Activated CD4-positive, alpha-beta T cell treated with anti-CD3 and anti-CD28 coated beads, Interleukin-2, amount 10 ng/mL, durations not matched to agents 24 days and 14 days (primary cell): ENCODE measurements around the gene DAB2IP. TPM values are rescaled to one million over a fixed set of nuclear protein-coding genes. Genes with fewer than 3 reads are reported as not detected.
A peak's percentile ranks its signal among the peaks of the same experiment; 100 is the strongest.
"Not testable (repeated sequence)": the region's sequence is repeated elsewhere in the genome, so short reads cannot be mapped to it uniquely, and the experiment has no call there.

Source experiments
- DNase-seq: peaks from one replicate; pipeline ENCODE4 v3.0.0; 2022
- H3K27ac Mint-ChIP-seq: one replicate; pipeline ENCODE4 v1.8.0; 2022; ENCODE audit warnings: mild to moderate bottlenecking, mixed read lengths
- H3K27me3 Mint-ChIP-seq: one replicate; pipeline ENCODE4 v1.8.0; 2022; ENCODE audit warnings: mixed read lengths
- H3K36me3 Mint-ChIP-seq: one replicate; pipeline ENCODE4 v1.8.0; 2022; ENCODE audit warnings: low read depth, mild to moderate bottlenecking, mixed read lengths
- H3K4me1 Mint-ChIP-seq: one replicate; pipeline ENCODE4 v1.8.0; 2021; ENCODE audit warnings: mixed read lengths
- H3K4me3 Mint-ChIP-seq: one replicate; pipeline ENCODE4 v1.8.0; 2022; ENCODE audit warnings: mild to moderate bottlenecking, moderate library complexity, mixed read lengths
- H3K9me3 Mint-ChIP-seq: one replicate; pipeline ENCODE4 v1.8.0; 2021; ENCODE audit warnings: mixed read lengths
- intact Hi-C: fragments of 100-400 bp; cut with micrococcal nuclease; formaldehyde crosslinking; loops from one replicate; pipeline ENCODE4 v1.15.1; 2023
- total RNA-seq: library from RNA; stranded (reverse); gene quantifications from 2 replicates; pipeline ENCODE4 v1.2.3, GENCODE V29; 2022

DAB2IP gene
- total RNA-seq, 1 donor from 2014 or later: not detected

DNA sequence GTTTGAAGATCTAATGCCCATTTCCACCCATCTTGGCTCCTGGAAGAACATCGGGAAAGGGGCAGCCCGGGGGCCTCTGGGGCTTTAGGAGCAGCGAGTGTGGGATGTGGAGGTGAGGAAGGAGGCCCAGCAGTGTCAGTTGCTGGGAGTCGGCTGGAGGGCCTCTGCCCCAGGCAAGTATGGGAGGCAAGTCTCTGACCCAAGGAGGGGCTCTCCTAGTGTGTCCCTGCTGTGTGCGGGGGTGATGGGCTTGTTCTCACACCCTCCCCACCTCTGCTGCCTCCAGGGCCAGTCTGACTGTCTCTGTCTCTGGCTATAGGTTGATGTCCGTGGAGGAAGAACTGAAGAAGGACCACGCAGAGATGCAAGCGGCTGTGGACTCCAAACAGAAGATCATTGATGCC is 129.7 kb downstream of the DAB2IP start:
- no peak for DNase-seq
- Mint-ChIP-seq H3K4me3 (no peak overlapping the region), H3K4me1 (peaks cover 16% of the 10 kb centered on the region), H3K27ac (no peak overlapping the region), H3K9me3 (no peaks in the 10 kb centered on the region), H3K36me3 (no peaks in the 10 kb centered on the region), H3K27me3 (peaks cover 12% of the 10 kb centered on the region)
- intact Hi-C loops: no loop called here

DNA sequence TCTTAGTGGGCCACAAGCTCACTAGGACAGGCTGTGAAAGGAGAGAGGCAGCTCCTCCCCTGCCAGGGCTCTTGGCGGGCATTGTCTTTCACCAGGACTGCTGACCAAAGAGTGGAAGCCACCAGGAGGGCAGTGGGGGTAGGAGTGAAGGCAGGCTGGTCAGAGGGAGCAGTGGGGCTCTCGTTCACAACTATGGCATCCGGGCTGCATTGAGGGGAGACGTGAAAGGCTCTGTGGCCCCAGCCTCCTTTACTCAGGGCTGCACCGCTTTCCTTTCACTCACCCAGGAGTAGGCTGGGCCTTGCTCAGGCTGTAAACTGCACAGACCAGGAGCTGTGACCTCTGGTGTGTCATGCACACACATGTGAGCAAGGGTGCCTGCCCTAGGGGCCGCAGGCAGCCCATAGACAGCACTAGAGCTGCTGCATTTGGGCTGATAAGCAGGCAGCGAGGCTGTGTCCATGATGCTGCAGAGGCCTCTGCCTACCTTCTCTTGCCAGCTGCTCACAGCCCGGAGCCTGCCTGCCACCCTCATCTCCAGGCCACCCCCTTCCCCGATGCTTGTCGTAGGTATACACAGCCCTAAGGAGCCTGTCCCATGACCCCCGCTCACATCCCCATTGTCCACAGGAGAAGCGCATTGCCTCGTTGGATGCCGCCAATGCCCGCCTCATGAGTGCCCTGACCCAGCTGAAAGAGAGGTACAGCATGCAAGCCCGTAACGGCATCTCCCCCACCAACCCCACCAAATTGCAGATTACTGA is 130.4 kb downstream of the DAB2IP start:
- H3K27me3 Mint-ChIP-seq: peaks cover 16% of the 10 kb centered on the region
- no peak overlapping the region for H3K27ac Mint-ChIP-seq
- H3K4me3 Mint-ChIP-seq: no peak overlapping the region
- intact Hi-C loops: no loop called here
- no peaks in the 10 kb centered on the region for H3K36me3 Mint-ChIP-seq
- no peaks in the 10 kb centered on the region for H3K9me3 Mint-ChIP-seq
- H3K4me1 Mint-ChIP-seq: peaks cover 16% of the 10 kb centered on the region
- no peak for DNase-seq

DNA sequence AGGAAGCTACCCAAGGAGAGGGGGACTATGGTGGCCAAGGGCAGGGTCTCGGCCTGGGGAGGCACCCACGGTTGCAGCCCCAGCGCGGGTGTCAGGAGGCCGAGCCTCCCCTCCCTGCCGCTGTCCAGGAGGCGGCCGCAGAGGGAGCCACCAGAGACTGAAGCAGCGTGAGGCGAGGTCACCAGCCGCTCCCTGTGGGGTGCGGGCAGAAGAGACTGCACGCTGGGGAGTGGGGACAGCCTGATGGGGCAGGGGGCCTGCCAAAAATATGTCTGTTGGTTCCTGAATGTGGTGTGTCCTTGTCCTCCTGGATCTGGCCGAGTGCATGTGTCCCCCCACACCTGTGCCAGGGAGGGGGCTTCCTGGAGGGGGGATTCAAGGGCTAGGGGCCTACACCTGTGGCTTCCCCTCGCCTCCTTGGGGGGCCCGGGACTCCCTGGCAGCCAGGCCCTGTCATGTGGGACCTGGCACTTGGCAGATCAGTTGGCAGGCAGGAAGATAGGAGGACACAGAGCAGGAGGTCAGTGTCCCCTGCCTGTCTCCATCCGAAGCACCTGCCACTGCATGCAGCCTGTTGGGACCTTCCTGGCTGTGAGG is 131.2 kb downstream of the DAB2IP start:
- H3K9me3 Mint-ChIP-seq: no peaks in the 10 kb centered on the region
- no peak overlapping the region for H3K4me3 Mint-ChIP-seq
- intact Hi-C loops: no loop called here
- H3K36me3 Mint-ChIP-seq: no peaks in the 10 kb centered on the region
- peaks cover 16% of the 10 kb centered on the region for H3K27me3 Mint-ChIP-seq
- no peak for DNase-seq
- H3K4me1 Mint-ChIP-seq: peaks cover 16% of the 10 kb centered on the region
- H3K27ac Mint-ChIP-seq: no peak overlapping the region

DNA sequence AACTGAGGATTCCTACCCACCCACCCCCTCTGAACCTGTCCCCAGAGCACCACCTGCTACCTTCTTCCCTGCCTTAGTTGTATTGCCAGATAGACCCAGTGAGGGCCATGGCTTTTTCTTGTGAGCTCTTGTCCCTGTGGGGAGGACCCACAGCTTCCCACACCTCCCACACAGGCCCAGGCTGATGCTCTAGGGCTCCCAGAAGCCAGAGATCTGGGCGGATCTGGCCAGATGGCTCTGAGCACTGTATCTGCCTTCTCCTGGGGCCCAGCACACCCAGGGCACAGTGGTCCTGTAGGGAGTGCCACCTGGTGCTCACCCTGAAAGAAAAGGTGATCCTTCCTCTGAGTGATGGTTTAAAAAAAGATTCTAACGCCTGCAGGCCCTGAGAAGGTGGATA is 131.7 kb downstream of the DAB2IP start:
- peaks cover 16% of the 10 kb centered on the region for H3K27me3 Mint-ChIP-seq
- no peak overlapping the region for H3K27ac Mint-ChIP-seq
- H3K9me3 Mint-ChIP-seq: no peaks in the 10 kb centered on the region
- no peak for DNase-seq
- no peaks in the 10 kb centered on the region for H3K36me3 Mint-ChIP-seq
- H3K4me3 Mint-ChIP-seq: no peak overlapping the region
- intact Hi-C loops: no loop called here
- H3K4me1 Mint-ChIP-seq: peaks cover 16% of the 10 kb centered on the region

DNA sequence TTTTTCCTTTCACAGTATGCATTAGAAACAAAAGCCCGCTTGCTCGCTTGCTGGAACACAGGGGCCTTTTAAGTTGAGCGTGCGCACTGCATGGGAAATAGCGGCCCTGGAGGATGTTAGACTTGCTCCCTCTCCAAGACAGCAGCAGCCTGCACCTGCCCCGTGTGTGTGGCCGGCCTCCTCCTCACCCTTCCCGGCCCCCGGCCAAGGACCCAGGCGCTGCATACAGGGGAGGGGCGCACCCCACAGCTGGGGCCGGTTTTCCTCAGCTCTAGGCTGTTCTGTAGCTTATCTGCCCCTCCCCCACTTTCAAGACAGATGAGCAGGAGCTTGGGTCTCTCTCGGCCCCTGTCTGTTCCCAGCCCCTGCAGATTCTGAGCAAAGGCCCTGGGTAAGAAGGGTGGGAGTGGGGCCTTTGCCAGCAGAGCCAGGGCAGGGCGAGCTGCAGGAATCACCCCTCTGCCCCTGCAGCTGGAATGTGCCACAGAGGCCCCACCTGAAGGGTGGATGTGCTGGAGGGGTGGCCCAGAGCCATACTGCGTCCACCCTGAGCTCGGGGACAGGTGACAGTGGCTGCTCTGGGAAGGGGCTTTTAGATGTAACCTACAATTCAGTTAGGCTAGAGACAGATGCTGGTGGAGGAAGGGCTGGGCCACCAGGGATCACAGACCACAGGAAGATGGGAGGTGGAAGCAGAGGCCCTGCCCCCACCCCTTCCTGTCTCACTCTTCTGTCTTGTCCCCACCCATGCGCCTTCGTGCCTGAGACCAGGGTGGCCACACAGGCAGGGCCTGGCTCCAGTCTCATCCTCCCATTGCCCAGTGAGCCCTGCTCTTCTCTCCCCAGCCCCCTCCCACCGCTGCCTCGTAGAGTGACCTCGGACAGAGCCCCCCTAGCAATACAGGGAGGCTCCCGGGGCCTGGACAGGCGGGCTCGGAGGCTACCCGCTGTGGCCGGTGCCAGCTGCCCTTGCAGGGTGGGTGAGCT is 132.4 kb downstream of the DAB2IP start:
- intact Hi-C loops: no loop called here
- Mint-ChIP-seq H3K27ac (peak overlapping the region; percentile 57), H3K4me3 (peak overlapping the region; percentile 54)

DNA sequence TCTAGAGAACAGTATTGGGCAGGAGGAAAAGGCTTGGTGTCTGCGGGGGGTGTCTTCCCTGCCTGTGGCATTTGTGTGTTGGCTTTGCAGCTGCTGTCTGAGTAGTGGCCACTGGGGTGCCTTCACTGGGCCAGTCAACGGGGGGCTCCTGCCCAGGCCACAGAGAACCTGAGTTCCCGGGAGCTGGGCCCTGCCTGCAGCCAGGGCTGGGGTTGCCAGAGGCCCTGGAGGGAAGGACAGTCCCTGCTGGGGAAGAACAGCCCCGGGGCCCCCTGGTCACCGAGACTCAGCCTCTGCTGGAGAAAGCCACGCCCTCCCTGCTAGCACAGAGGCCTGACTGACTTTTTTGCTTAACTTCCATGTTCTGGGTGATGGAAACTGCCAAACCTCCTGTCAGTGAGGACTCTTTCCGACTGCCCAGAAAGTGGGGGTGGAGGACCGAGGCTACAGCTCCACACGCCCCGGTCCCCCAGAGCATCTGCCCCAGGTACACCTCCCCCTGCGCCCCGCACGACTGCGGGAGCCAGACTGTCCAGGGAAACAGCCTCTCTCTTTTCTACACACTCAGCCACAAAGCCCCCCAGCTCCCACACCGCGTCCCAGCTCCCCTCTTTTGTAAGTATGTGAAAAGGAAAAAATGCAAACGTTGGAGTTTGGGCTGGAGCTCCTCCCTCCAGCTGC is 133.4 kb downstream of the DAB2IP start:
- H3K4me1 Mint-ChIP-seq: peaks cover 16% of the 10 kb centered on the region
- peaks cover 6% of the 10 kb centered on the region for H3K27me3 Mint-ChIP-seq
- DNase-seq: no peak
- no peak overlapping the region for H3K27ac Mint-ChIP-seq
- no peak overlapping the region for H3K4me3 Mint-ChIP-seq
- H3K36me3 Mint-ChIP-seq: no peaks in the 10 kb centered on the region
- intact Hi-C loops: no loop called here
- no peaks in the 10 kb centered on the region for H3K9me3 Mint-ChIP-seq

More for the DNA sequence above, 132.4 kb downstream of the DAB2IP start:
- Mint-ChIP-seq H3K4me1 (peaks cover 16% of the 10 kb centered on the region), H3K36me3 (no peaks in the 10 kb centered on the region), H3K27me3 (peaks cover 14% of the 10 kb centered on the region), H3K9me3 (no peaks in the 10 kb centered on the region)
- peak; percentile 73 for DNase-seq

DNA sequence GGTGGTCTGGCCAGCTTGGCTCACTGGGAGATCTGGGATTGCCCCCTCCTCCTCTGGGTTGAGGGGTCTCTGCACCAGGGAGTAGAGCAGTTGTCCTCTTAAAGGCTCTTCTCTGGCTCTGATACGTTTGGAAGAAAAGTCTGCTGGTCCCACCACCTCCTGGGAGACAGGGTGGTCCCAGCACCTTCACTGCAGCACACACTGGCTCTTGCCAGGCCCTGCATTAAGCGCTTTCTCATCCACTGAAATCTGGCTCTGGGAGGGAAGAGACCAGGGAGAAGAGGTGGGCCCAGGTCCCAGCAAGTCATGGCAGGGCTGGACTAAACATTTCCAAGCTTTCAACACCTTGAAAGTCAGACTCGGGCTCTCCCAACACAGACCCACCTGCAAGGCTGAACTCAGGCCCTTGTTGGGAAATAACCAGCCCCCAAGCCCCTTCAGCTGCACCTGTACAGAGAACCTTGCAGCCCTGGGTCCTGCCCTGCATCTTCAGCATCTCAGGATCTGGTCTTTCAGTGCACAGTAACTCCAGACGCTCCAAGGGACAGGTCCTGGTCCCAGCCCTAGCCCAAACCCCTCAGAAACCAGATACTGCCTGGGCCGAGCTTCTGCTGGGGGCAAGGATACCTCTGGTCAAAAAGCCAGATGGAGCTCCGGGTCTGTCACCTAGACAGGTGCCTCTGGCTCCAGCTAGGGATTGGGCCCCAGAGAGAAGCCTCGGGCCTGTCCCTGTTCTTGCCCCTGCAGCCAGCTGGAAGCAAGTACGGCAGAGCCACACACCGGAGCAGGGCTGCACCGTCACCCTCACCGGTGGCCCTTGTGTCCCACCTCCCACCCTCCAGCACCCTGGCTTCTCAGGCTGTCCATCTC is 134.5 kb downstream of the DAB2IP start:
- Mint-ChIP-seq H3K9me3 (no peaks in the 10 kb centered on the region), H3K4me3 (no peak overlapping the region), H3K27ac (no peak overlapping the region), H3K27me3 (peaks cover 6% of the 10 kb centered on the region), H3K36me3 (no peaks in the 10 kb centered on the region), H3K4me1 (peaks cover 16% of the 10 kb centered on the region)
- intact Hi-C loops: no loop called here
- DNase-seq: no peak

DNA sequence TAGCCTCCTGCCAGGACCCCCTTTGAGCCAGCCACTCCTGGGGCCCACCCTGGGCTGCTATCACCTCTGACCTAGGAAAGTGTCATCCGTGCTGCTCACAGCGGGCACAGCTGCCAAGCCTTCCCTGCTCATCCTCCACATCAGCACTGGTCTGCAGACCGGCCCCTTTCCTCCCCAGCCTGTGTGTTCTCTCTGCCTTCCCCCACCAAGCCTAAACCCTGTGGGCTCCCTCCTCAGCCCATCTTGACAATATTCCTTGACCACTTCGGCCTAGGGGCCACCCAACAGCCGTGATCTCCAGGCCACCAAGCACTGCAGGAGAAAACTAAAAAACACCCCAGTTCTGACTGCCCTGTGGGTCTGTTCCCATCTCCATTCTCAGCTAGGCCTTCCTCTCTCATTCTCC is 135.1 kb downstream of the DAB2IP start:
- intact Hi-C loops: no loop called here
- H3K4me1 Mint-ChIP-seq: peaks cover 16% of the 10 kb centered on the region
- no peaks in the 10 kb centered on the region for H3K9me3 Mint-ChIP-seq
- H3K27ac Mint-ChIP-seq: no peak overlapping the region
- no peaks in the 10 kb centered on the region for H3K36me3 Mint-ChIP-seq
- no peak overlapping the region for H3K4me3 Mint-ChIP-seq
- H3K27me3 Mint-ChIP-seq: peaks cover 7% of the 10 kb centered on the region
- no peak for DNase-seq

DNA sequence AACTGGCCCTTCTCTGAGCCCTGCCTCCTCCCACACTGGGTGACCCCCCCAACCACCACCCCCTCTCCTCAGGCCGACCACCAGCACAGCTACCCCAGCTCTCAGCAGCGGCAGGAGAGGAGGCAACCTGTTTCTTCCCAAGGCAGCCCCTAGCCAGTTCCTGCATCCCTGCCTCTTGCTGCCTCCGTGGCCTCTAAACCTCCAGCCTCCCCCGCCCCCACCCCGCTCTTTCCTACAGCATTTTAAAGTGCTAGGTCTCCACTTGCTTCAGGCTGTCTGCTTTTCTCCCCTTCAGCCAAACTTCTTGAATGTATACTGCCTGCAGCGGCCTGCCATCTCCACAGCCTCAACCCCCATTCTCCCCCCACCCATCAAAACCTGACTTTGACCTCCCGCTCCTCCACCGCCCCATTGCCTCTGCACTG is 135.6 kb downstream of the DAB2IP start:
- Mint-ChIP-seq H3K4me3 (no peak overlapping the region), H3K4me1 (peaks cover 16% of the 10 kb centered on the region), H3K27ac (no peak overlapping the region), H3K36me3 (no peaks in the 10 kb centered on the region), H3K9me3 (no peaks in the 10 kb centered on the region), H3K27me3 (peaks cover 9% of the 10 kb centered on the region)
- DNase-seq: no peak
- intact Hi-C loops: no loop called here

DNA sequence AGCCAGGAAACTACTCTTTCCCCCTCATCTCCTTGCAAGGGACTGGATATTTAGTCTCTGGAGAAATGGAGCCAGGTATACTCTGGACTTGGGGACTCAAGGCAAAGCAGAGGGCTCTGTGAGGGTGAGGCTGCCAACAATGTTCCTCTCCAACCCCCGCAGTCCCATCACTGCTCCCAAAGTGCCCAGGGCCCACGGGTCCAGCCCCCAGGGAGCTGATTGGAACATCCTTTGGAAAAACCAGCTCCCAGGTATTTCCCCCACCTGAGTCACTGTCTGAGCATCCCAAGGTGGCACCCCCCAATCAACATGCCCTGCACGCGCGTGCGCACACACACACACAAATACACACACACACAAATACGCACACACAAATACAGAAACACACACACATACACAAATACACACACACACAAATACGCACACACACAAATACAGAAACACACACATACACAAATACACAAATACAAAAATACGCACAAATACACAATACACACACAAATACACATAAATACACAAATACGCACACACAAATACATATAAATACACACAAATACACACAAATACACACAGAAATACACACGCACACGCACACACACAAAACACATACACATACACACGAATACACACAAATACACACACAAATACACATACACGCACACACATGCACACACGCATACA is 137.4 kb downstream of the DAB2IP start:
- H3K27me3 Mint-ChIP-seq: peaks cover 9% of the 10 kb centered on the region
- intact Hi-C loops: no loop called here
- H3K4me3 Mint-ChIP-seq: no peak overlapping the region
- no peak for DNase-seq
- no peaks in the 10 kb centered on the region for H3K36me3 Mint-ChIP-seq
- no peak overlapping the region for H3K27ac Mint-ChIP-seq
- H3K9me3 Mint-ChIP-seq: no peaks in the 10 kb centered on the region
- peaks cover 9% of the 10 kb centered on the region for H3K4me1 Mint-ChIP-seq

DNA sequence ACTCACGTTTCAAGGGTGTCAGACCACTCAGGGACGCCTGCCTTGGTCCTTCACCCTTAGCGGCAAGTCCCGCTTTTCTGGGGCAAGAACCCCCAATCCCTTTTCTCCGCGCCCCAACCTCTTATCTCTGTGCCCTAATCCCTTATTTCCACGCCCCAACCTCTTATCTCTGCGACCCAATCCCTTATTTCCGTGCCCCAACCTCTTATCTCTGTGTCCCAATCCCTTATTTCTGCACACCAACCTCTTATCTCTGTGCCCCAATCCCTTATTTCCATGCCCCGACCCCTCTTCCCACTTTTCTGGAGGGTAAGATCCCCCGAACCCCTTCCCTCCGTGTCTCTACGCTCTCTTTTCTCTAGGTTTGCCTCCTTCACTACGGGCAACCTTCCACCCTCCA is 139.4 kb downstream of the DAB2IP start:
- no peak overlapping the region for H3K27ac Mint-ChIP-seq
- no peak for DNase-seq
- no peak overlapping the region for H3K4me3 Mint-ChIP-seq
- H3K36me3 Mint-ChIP-seq: no peaks in the 10 kb centered on the region
- H3K9me3 Mint-ChIP-seq: no peaks in the 10 kb centered on the region
- no peaks in the 10 kb centered on the region for H3K4me1 Mint-ChIP-seq
- intact Hi-C loops: no loop called here
- peaks cover 9% of the 10 kb centered on the region for H3K27me3 Mint-ChIP-seq

DNA sequence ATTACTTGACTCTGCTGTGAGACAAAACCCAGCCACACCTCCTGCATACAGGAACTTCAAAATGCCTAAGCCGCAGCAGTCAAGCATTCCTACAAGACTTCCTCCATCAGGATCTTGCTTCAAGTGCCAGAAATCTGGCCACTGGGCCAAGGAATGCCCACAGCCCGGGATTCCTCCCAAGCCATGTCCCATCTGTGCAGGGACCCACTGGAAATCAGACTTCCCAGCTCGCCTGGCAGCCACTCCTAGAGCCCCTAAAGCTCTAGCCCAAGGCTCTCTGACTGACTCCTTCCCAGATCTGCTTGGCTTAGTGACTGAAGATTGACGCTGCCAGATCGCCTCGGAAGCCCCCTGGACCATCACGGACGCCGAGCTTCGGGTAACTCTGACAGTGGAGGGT is 141.0 kb downstream of the DAB2IP start:
- H3K27me3 Mint-ChIP-seq, DNase-seq, intact Hi-C loops, H3K4me1 Mint-ChIP-seq, H3K4me3 Mint-ChIP-seq, H3K27ac Mint-ChIP-seq, H3K36me3 Mint-ChIP-seq, H3K9me3 Mint-ChIP-seq: not testable (repeated sequence)
